ENCODE data around the gene TAF3.

GRCh38 chr10:8056378-8056777 is 238.1 kb downstream of the TAF3 start:
- no peak for TF ChIP-seq POLR2A (IDR thresholded peaks at IDR 0.05)
- no peak for TF ChIP-seq POLR2AphosphoS5 (IDR thresholded peaks at IDR 0.05)
